BLaER1 (cell line): ENCODE measurements around the gene WNK4.

ENCODE experiments used
- H3K27ac ChIP-seq: shearing (Covaris generic); formaldehyde crosslinking; 2 replicates; pipeline ENCODE4 v1.8.1; 2022
- H3K27me3 ChIP-seq: shearing (Covaris generic); formaldehyde crosslinking; 2 replicates; pipeline ENCODE4 v1.8.1; 2022
- H3K36me3 ChIP-seq: shearing (Covaris generic); formaldehyde crosslinking; 2 replicates; pipeline ENCODE4 v1.8.1; 2022
- H3K4me1 ChIP-seq: shearing (Covaris generic); formaldehyde crosslinking; 2 replicates; pipeline ENCODE4 v1.8.1; 2022
- H3K4me2 ChIP-seq: shearing (Covaris generic); formaldehyde crosslinking; 2 replicates; pipeline ENCODE4 v1.8.1; 2022
- H3K4me3 ChIP-seq: shearing (Covaris generic); formaldehyde crosslinking; 2 replicates; pipeline ENCODE4 v1.8.1; 2022
- H3K9ac ChIP-seq: shearing (Covaris generic); formaldehyde crosslinking; 2 replicates; pipeline ENCODE4 v1.8.1; 2022
- H3K9me3 ChIP-seq: shearing (Covaris generic); formaldehyde crosslinking; 2 replicates; pipeline ENCODE4 v1.8.1; 2022
- H4K20me1 ChIP-seq: shearing (Covaris generic); formaldehyde crosslinking; 2 replicates; pipeline ENCODE4 v1.8.1; 2022
- Cebpa-rat ChIP-seq: shearing (Covaris generic); IDR thresholded peaks from 2 replicates; pipeline ENCODE4 v1.8.1; 2022

Gene WNK4

GRCh38 chr17:42795465-42795864 lies 15.1 kb downstream of the WNK4 start:
- no peaks in the 10 kb centered on the region for H3K9me3 ChIP-seq
- no peak overlapping the region for H3K27ac ChIP-seq
- H4K20me1 ChIP-seq, result no peaks in the 10 kb centered on the region
- no peak overlapping the region for H3K4me2 ChIP-seq
- no peak for TF ChIP-seq Cebpa-rat
- H3K4me1 ChIP-seq, result peaks cover 21% of the 10 kb centered on the region
- H3K9ac ChIP-seq, result no peak overlapping the region
- no peak overlapping the region for H3K4me3 ChIP-seq
- peaks cover 21% of the 10 kb centered on the region for H3K36me3 ChIP-seq
- H3K27me3 ChIP-seq, result no peaks in the 10 kb centered on the region

- Histone ChIP-seq H3K4me2 (no peak overlapping the region), H3K27me3 (no peaks in the 10 kb centered on the region), H4K20me1 (no peaks in the 10 kb centered on the region), H3K4me3 (no peak overlapping the region), H3K4me1 (peaks cover 21% of the 10 kb centered on the region), H3K27ac (no peak overlapping the region), H3K36me3 (peaks cover 21% of the 10 kb centered on the region), H3K9me3 (no peaks in the 10 kb centered on the region), H3K9ac (no peak overlapping the region)
- no peak for TF ChIP-seq Cebpa-rat
Observed at GRCh38 chr17:42796066-42796758, 15.8 kb downstream of the WNK4 start.

- no peaks in the 10 kb centered on the region for H3K9me3 ChIP-seq
- peaks cover 21% of the 10 kb centered on the region for H3K4me1 ChIP-seq
- H3K27ac ChIP-seq, result 0 out of 2 replicates have a peak overlapping the region, but pooled peaks have one; percentile 69
- H3K4me2 ChIP-seq, result peak overlapping the region; percentile 98
- no peaks in the 10 kb centered on the region for H4K20me1 ChIP-seq
- no peak for TF ChIP-seq Cebpa-rat
- peaks cover 21% of the 10 kb centered on the region for H3K36me3 ChIP-seq
- no peaks in the 10 kb centered on the region for H3K27me3 ChIP-seq
- peak overlapping the region; percentile 85 for H3K4me3 ChIP-seq
- H3K9ac ChIP-seq, result peak overlapping the region; percentile 85
Observed at GRCh38 chr17:42797067-42798007, 16.9 kb downstream of the WNK4 start.

- Histone ChIP-seq H3K4me2 (peak overlapping the region; percentile 98), H3K36me3 (peaks cover 21% of the 10 kb centered on the region), H3K9me3 (no peaks in the 10 kb centered on the region), H3K9ac (peak overlapping the region; percentile 85), H4K20me1 (no peaks in the 10 kb centered on the region), H3K27me3 (no peaks in the 10 kb centered on the region), H3K27ac (peak overlapping the region; percentile 69), H3K4me1 (peaks cover 21% of the 10 kb centered on the region), H3K4me3 (peak overlapping the region; percentile 85)
- TF ChIP-seq Cebpa-rat, result no peak
Observed at GRCh38 chr17:42798011-42798382, 17.6 kb downstream of the WNK4 start.

- peak within 1 kb of the TSS; percentile 98 for H3K4me2 ChIP-seq
- H3K9me3 ChIP-seq, result no peaks in the 10 kb centered on the region
- H3K4me3 ChIP-seq, result peak within 1 kb of the TSS; percentile 85
- H3K4me1 ChIP-seq, result peaks cover 21% of the 10 kb centered on the region
- peaks cover 21% of the 10 kb centered on the region for H3K36me3 ChIP-seq
- H3K9ac ChIP-seq, result peak within 1 kb of the TSS; percentile 85
- H3K27ac ChIP-seq, result peak within 1 kb of the TSS; percentile 69
- no peaks in the 10 kb centered on the region for H3K27me3 ChIP-seq
- no peaks in the 10 kb centered on the region for H4K20me1 ChIP-seq
- TF ChIP-seq Cebpa-rat, result no peak
Observed at GRCh38 chr17:42798383-42799380, 18.3 kb downstream of the WNK4 start, which contains the start of the genes CNTD1 and COA3. CNTD1 (plus strand) TSS chr17:42798861; CDS start chr17:42799068, 207 bp downstream. COA3 (minus strand) TSS chr17:42798704; CDS start chr17:42798681, 23 bp downstream.

GRCh38 chr17:42803074-42803883 lies 22.9 kb downstream of the WNK4 start:
- Histone ChIP-seq H4K20me1 (no peaks in the 10 kb centered on the region), H3K4me2 (no peak overlapping the region)

GRCh38 chr17:42804918-42805367 lies 24.5 kb downstream of the WNK4 start:
- H3K9ac ChIP-seq, result no peak overlapping the region
- H3K4me1 ChIP-seq, result no peaks in the 10 kb centered on the region
- no peak overlapping the region for H3K4me3 ChIP-seq
- no peak overlapping the region for H3K4me2 ChIP-seq
- TF ChIP-seq Cebpa-rat, result no peak
- no peak overlapping the region for H3K27ac ChIP-seq
- no peaks in the 10 kb centered on the region for H3K27me3 ChIP-seq
- peaks cover 21% of the 10 kb centered on the region for H3K36me3 ChIP-seq
- no peaks in the 10 kb centered on the region for H3K9me3 ChIP-seq
- no peaks in the 10 kb centered on the region for H4K20me1 ChIP-seq

More at GRCh38 chr17:42803074-42803883, 22.9 kb downstream of the WNK4 start:
- Histone ChIP-seq H3K9ac (no peak overlapping the region), H3K36me3 (0 out of 2 replicates have a peak, but pooled peaks cover 4% of the 10 kb centered on the region), H3K27ac (no peak overlapping the region), H3K4me1 (peaks cover 5% of the 10 kb centered on the region; the same call in 1 of the 2 replicates), H3K9me3 (no peaks in the 10 kb centered on the region), H3K27me3 (no peaks in the 10 kb centered on the region), H3K4me3 (no peak overlapping the region)
- TF ChIP-seq Cebpa-rat, result no peak

- Histone ChIP-seq H3K4me3 (no peak overlapping the region), H3K36me3 (peaks cover 34% of the 10 kb centered on the region), H3K27ac (no peak overlapping the region), H4K20me1 (no peaks in the 10 kb centered on the region), H3K9ac (no peak overlapping the region), H3K27me3 (no peaks in the 10 kb centered on the region), H3K4me2 (no peak overlapping the region), H3K9me3 (no peaks in the 10 kb centered on the region), H3K4me1 (no peaks in the 10 kb centered on the region)
- no peak for TF ChIP-seq Cebpa-rat
Observed at GRCh38 chr17:42806249-42806648, 25.8 kb downstream of the WNK4 start.
